ENCODE results near the gene INO80E. TPM values are rescaled to one million over a fixed set of nuclear protein-coding genes. Genes with fewer than 3 reads are reported as not detected.

Gene INO80E
- total and polyA plus RNA-seq, 2 of the 8 experiments (the other 6 are each of a cell fraction or from before 2014, with no cell fraction given), result 43.0 to 91.2 TPM

- TF ChIP-seq YY1 (IDR thresholded peaks at IDR 0.05; ENCODE audit: low read depth, low read length) (no peak), BCL11A (IDR thresholded peaks at IDR 0.05; ENCODE audit: low read depth in 2 of 2, low read length in 2 of 2) (no peak), SIX5 (IDR thresholded peaks at IDR 0.05; ENCODE audit: low read depth, low read length) (no peak), SRF (IDR thresholded peaks at IDR 0.05; ENCODE audit: low read depth, low read length) (no peak), NRF1 (IDR thresholded peaks at IDR 0.05; ENCODE audit: low read depth, low read length) (no peak), KDM5A (IDR thresholded peaks at IDR 0.05; ENCODE audit: low read length) (no peak)
Measured at GRCh38 chr16:29991571-29991904, 4.5 kb upstream of the INO80E start (continued).
